ENCODE data around the gene ENHO.
"Not testable (repeated sequence)": the region's sequence is repeated elsewhere in the genome, so short reads cannot be mapped to it uniquely, and the experiment has no call there.

The ENHO gene

GRCh38 chr9:34506623-34507022, 16.2 kb downstream of the ENHO start:
- no peak for DNase-seq (ENCODE audit: low read depth in 2 of 2)

- no peak for DNase-seq (ENCODE audit: low read depth in 2 of 2)
Measured at GRCh38 chr9:34505370-34506120, 17.2 kb downstream of the ENHO start.

DNA sequence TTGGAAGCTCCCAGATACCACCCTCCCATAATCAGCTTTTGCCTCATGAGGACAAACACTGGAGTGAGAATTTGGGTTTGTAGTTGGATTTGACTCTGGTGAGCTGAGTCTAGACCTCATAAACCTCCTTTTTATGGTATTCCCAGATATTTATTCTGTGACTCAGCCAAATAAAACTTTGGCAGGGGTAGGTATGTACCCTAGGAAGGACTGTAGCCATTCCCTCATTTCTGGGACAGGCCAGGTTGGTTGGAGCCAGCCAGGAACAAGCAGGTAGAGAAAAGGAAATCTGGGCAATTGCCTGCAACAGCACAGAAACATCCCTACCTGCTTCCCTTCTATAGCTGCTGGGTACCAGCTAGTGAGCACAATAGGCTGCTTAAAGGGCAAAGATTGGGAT, 19.4 kb downstream of the ENHO start:
- DNase-seq (ENCODE audit: low read depth in 2 of 2), result no peak

GRCh38 chr9:34502891-34503290, 19.9 kb downstream of the ENHO start:
- no peak for DNase-seq (ENCODE audit: low read depth in 2 of 2)

DNA sequence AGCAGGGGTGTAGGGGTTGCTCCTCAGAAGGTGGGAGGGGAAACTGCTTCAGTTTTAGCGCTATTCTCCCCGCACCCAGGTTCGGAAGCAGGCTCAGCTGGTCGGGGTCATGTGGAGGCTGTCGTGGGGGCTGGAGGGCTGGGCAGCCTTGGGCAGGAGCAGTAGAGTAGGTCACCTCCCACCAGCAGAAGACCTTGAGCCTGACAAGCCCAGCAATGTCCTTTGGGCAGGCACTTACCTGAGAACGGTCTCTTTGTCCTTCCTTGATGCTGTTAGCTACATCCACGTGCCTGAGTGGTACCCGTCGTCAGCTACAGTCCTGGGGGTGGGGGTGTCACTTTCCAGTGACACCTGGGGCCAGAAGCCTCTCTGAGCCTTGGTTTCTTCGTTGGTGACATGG, 20.3 kb downstream of the ENHO start:
- DNase-seq (ENCODE audit: low read depth in 2 of 2), result no peak

GRCh38 chr9:34501889-34502425, 20.8 kb downstream of the ENHO start:
- no peak for DNase-seq (ENCODE audit: low read depth in 2 of 2)

DNA sequence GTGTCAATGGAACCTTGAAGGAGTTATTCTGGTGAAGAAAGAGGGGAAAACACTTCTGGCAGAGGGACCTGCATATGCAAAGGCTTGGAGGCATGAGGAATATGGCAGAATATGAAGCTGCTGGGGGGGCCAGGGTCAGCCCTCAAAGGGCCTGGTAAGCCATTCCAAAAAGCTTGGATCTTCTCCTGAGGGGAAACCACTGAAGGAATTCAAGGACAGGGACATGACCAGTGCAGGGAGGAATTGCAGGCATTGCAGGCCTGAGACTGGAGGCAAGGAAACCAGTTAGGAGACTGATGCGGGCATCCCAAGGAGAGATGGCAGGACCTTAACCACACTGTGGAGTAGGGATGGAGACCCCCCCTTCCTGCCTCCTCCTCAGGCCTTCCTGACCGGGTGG, 21.4 kb downstream of the ENHO start:
- DNase-seq (ENCODE audit: low read depth in 2 of 2), result no peak

- peak; percentile 50 to 75 for DNase-seq (ENCODE audit: low read depth in 2 of 2)
Measured at GRCh38 chr9:34500623-34501267, 22.0 kb downstream of the ENHO start.

DNA sequence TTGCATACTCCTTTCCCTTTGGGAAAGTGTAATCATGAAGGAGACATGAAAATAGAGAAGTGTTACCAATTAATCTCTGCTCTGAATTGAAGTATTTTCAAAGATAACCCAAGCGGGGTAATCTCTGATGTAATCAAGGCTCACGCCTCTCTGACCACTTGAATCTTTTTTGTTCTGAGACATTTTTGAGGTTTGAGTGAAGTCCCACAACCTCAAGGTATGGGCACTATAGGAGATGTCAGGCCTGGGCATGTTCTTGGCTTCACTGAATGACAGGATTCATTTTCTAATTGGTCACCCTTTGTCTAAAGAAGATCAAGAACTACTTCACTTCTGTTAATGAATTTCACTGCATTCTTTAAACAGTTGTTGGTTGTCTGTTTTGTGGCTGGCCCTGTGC, 23.7 kb downstream of the ENHO start:
- DNase-seq (ENCODE audit: low read depth in 2 of 2), result no peak

GRCh38 chr9:34498553-34498952, 24.2 kb downstream of the ENHO start:
- DNase-seq (ENCODE audit: low read depth in 2 of 2), result no peak

- no peak for DNase-seq (ENCODE audit: low read depth in 2 of 2)
Measured at GRCh38 chr9:34496149-34496712, 26.6 kb downstream of the ENHO start.

- no peak for DNase-seq (ENCODE audit: low read depth in 2 of 2)
Measured at GRCh38 chr9:34493972-34494535, 28.7 kb downstream of the ENHO start.

DNA sequence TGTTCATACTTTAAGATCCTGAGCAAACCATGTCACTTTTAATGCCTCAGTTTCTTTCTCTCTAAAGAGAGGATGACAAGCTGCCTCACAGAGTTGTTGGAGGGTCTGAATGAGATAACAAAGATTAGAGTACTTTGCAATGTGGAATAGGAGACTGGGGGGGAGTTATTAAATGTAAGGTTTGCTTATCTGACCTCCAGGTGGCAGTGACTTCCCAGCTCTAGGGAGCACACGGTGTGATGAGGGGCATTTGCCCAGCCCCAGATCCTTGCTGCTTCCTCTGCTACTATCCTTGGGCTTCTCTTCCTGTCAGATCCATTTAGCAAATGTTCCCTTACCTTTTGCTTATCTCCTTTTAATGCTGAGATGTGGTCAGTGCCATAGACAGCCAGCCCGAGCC, 30.7 kb downstream of the ENHO start:
- no peak for DNase-seq (ENCODE audit: low read depth in 2 of 2)

- DNase-seq (ENCODE audit: low read depth in 2 of 2), result no peak
Measured at GRCh38 chr9:34491596-34491995, 31.2 kb downstream of the ENHO start.

GRCh38 chr9:34490760-34491159, 32.0 kb downstream of the ENHO start:
- no peak for DNase-seq (ENCODE audit: low read depth in 2 of 2)

DNA sequence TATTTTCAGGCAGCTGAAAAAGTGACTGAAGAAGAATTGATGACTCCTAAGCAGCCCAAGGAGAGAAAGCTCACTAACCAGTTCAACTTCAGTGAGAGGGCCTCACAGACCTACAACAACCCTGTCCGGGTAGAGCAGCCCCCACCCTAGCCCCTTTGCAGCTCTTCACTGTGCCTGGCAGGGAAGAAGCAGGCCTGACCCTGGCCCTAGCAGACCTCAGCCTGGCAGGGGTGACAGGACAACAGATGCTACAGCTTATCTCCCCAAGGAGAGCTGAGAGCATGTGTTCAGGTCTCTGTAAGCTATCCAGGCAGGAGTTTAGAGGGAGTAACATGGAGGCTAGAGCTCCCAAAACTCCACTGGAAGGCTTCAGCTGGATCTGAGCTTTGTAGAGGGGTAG, 32.4 kb downstream of the ENHO start:
- no peak for DNase-seq (ENCODE audit: low read depth in 2 of 2)

- no peak for DNase-seq (ENCODE audit: low read depth in 2 of 2)
Measured at GRCh38 chr9:34486572-34486971, 36.2 kb downstream of the ENHO start.

DNA sequence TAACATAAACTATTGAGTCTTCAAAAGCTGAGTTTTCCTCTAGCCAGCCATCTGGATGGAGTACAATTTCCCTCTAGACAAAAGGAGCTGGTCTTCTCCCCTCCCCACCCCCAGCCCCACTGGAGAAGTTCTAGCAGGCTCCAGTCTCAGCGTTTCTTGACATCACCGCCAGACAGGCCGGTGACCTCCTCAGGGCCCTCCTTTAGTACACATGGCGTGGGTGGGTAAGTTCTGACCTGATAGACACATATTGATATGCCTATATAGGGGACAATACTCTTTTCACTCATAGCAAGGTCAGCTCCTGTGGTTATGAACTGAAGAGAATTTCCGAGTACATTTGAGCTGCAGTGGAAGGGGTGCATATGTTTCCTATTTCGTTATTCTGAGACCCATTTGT, 37.0 kb downstream of the ENHO start:
- no peak for DNase-seq (ENCODE audit: low read depth in 2 of 2)

GRCh38 chr9:34484678-34485077, 38.1 kb downstream of the ENHO start:
- DNase-seq (ENCODE audit: low read depth in 2 of 2), result no peak

DNA sequence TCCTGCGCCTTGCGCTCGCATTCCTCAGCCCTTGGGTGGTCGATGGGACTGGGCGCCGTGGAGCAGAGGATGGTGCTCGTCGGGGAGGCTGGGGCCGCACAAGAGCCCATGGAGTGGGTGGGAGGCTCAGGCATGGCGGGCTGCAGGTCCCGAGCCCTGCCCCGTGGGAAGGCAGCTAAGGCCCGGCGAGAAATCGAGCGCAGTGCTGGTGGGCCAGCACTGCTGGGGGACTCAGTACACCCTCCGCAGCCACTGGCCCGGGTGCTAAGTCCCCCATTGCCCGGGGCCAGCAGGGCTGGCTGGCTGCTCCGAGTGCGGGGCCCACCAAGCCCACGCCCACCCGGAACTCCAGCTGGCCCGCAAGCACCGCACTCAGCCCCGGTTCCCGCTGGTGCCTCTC, 40.0 kb downstream of the ENHO start:
- DNase-seq (ENCODE audit: low read depth in 2 of 2), result not testable (repeated sequence)

- not testable (repeated sequence) for DNase-seq (ENCODE audit: low read depth in 2 of 2)
Measured at GRCh38 chr9:34481620-34482019, 41.2 kb downstream of the ENHO start.

- DNase-seq (ENCODE audit: low read depth in 2 of 2), result no peak
Measured at GRCh38 chr9:34479431-34479866, 43.3 kb downstream of the ENHO start.

GRCh38 chr9:34477541-34477940, 45.2 kb downstream of the ENHO start:
- no peak for DNase-seq (ENCODE audit: low read depth in 2 of 2)
